Pancreas (tissue), 10 donors: ENCODE results near the gene B3GNT7. TPM values are rescaled to one million over a fixed set of nuclear protein-coding genes. Genes with fewer than 3 reads are reported as not detected.

Experiments used
- ATAC-seq, 4 donors: fragments of 200-7000 bp; cut with Tn5 transposase; one replicate each; pipeline versions ENCODE4 v1.8.0 to v1.9.1; 2020; ENCODE audit warnings: mild to moderate bottlenecking in 4 of 4, moderate library complexity in 4 of 4
- DNase-seq, 6 donors: peaks; one replicate each; pipeline ENCODE4 v3.0.0-alpha.2; 2020
- FAIRE-seq: peaks from 2 replicates; lab custom pipeline; 2012; peaks lifted over from hg19 to GRCh38; lab: Jason Lieb, UNC
- H3K27ac ChIP-seq, 4 donors: fragments of 200-600 bp; sonication (generic); 1 replicate in 3 of 4; 2 replicates in 1 of 4; pipeline versions ENCODE4 v1.5.0 to v1.8.0; 2020
- H3K27me3 ChIP-seq, 4 donors: fragments of 200-600 bp; one replicate each; pipeline ENCODE4 v1.8.0; 2021
- H3K36me3 ChIP-seq, 3 donors: fragments of 200-600 bp; sonication (generic) in 1 of 3; one replicate each; pipeline versions ENCODE4 v1.5.0 to v1.8.0; 2020 to 2021
- H3K4me1 ChIP-seq, 3 donors: fragments of 200-600 bp; one replicate each; pipeline ENCODE4 v1.8.0; 2021
- H3K4me3 ChIP-seq, 4 donors: fragments of 200-600 bp; sonication (generic) in 2 of 4; one replicate each; pipeline versions ENCODE4 v1.5.0 to v1.8.0; 2020 to 2021
- H3K9me3 ChIP-seq, 4 donors: fragments of 200-600 bp; one replicate each; pipeline ENCODE4 v1.8.0; 2021
- CTCF ChIP-seq, 4 donors: fragments of 200-600 bp; sonication (generic) in 3 of 4; IDR thresholded peaks; one replicate each; pipeline versions ENCODE4 v1.5.0 to v1.8.0; 2021; ENCODE audit warnings: antibody characterized with exemption in 4 of 4
- WGBS, 2 donors: extraction: QIAGEN DNeasy Blood & Tissue Kit; methylation state at CpG; one replicate each; pipeline ENCODE4 v1.1.7; 2013; 5-methylcytosine and 5-hydroxymethylcytosine counted together
- intact Hi-C, 3 donors: fragments of 100-400 bp; cut with DNase I; formaldehyde crosslinking; loops; one replicate each; pipeline versions ENCODE4 v1.11.1 to v1.14.2; 2022
- polyA plus RNA-seq, 2 donors: library from polyadenylated mRNA; stranded (reverse); fragments of 200-250 nt; gene quantifications; one replicate each; pipeline ENCODE4 v1.2.3, GENCODE V29; 2013
- total RNA-seq, 6 donors: library from RNA; stranded (reverse); fragmentation: NEBNext Ultra II Directional in 4 of 6; extraction: Animal tissue kit (Norgen Biotek cat#: 25700) in 4 of 6; gene quantifications; one replicate each; pipeline versions ENCODE4 v1.2.1 to v1.2.4, GENCODE V29; 2021 to 2023
- donor health status: healthy with polysubstance abuse.
- donor health status: DM: no; HTN: no; CAD: no; lungs with moderate emphysema.
- donor health status: DM: no; HTN: no; CAD: no.
- donor health status: control.
- donor health status: control.
- donor health status: Bipolar disorder and iron deficiency.
- donor health status: DM: yes; HTN: yes; CAD: no.
- donor health status: DM: no; HTN: no; CAD: no.
- donor health status: DM: no; HTN: no; CAD: no.
- donor health status: DM: yes; HTN: yes; CAD: no.

B3GNT7 gene
- total RNA-seq = 10 to 100 TPM in 5 of 6 donors, 1 to 10 TPM in 1; 9.9 to 34.5 (median 15.2) TPM
- 1 to 10 TPM; 5.6 to 8.4 TPM for polyA plus RNA-seq

- intact Hi-C loops = no loop called here
- Histone ChIP-seq H3K27me3 (no peaks in the 10 kb centered on the region), H3K4me3 (peak within 1 kb of the TSS; percentile 69 to 90 (median 82)), H3K27ac (peak within 1 kb of the TSS; percentile 60 to 82 (median 77)), H3K9me3 (no peaks in the 10 kb centered on the region), H3K4me1 (peaks cover 11 to 29% (median 18%) of the 10 kb centered on the region in 3 donors), H3K36me3 (peaks cover 0 to 15% (median 0%) of the 10 kb centered on the region in 3 donors)
- peak; percentile 64 to 74 (median 70) for ATAC-seq
- FAIRE-seq = no peak
- TF ChIP-seq CTCF (IDR thresholded peaks at IDR 0.05) = no peak
- 2 to 4% methylated on average over 32 to 94 of the region's 95 CpGs for WGBS, 2 donors
- peak in 5 of 6 donors; percentile 39 to 86 (median 69) for DNase-seq
Observed at GRCh38 chr2:231395188-231396057, at the start of gene B3GNT7. B3GNT7 (plus strand) TSS chr2:231395710; CDS start chr2:231395804, 94 bp downstream.

GRCh38 chr2:231347081-231347480, 48.4 kb upstream of the B3GNT7 start:
- Histone ChIP-seq H3K4me1 (peaks cover 6 to 20% (median 20%) of the 10 kb centered on the region in 3 donors), H3K27me3 (no peaks in the 10 kb centered on the region), H3K4me3 (no peak overlapping the region), H3K27ac (no peak overlapping the region), H3K9me3 (no peaks in the 10 kb centered on the region), H3K36me3 (no peaks in the 10 kb centered on the region)
- no peak for TF ChIP-seq CTCF (IDR thresholded peaks at IDR 0.05)
- DNase-seq (peak in 3 of 6 donors; percentile 29 to 43 (median 38)), FAIRE-seq (no peak), ATAC-seq (peak; percentile 55 to 79 (median 76))
- intact Hi-C loops = no loop called here
- WGBS, 2 donors = 40 to 43% methylated on average over 5 of the region's 5 CpGs

GRCh38 chr2:231347638-231348037, 47.9 kb upstream of the B3GNT7 start:
- FAIRE-seq (no peak), DNase-seq (no peak), ATAC-seq (no peak)
- Histone ChIP-seq H3K9me3 (no peaks in the 10 kb centered on the region), H3K4me1 (peaks cover 6 to 20% (median 20%) of the 10 kb centered on the region in 3 donors), H3K27me3 (no peaks in the 10 kb centered on the region), H3K36me3 (no peaks in the 10 kb centered on the region), H3K4me3 (no peak overlapping the region), H3K27ac (no peak overlapping the region)
- intact Hi-C loops = no loop called here
- TF ChIP-seq CTCF (IDR thresholded peaks at IDR 0.05) = no peak
- 96 to 100% methylated on average over 1 of the region's 1 CpG for whole genome bisulfite sequencing, 2 donors

GRCh38 chr2:231348173-231348572, 47.3 kb upstream of the B3GNT7 start:
- DNase-seq = no peak
- ATAC-seq = no peak
- peaks cover 6 to 20% (median 20%) of the 10 kb centered on the region in 3 donors for H3K4me1 ChIP-seq
- TF ChIP-seq CTCF (IDR thresholded peaks at IDR 0.05) = no peak
- no peaks in the 10 kb centered on the region for H3K27me3 ChIP-seq
- intact Hi-C loops = no loop called here
- no peaks in the 10 kb centered on the region for H3K36me3 ChIP-seq
- no peak overlapping the region for H3K4me3 ChIP-seq
- H3K9me3 ChIP-seq = no peaks in the 10 kb centered on the region
- no peak overlapping the region for H3K27ac ChIP-seq
- no peak for FAIRE-seq
- 84 to 88% methylated on average over 2 of the region's 2 CpGs for WGBS, 2 donors
